NB4 (cell line): ENCODE measurements around the gene RBMX2.

Experiments
- CTCF ChIP-seq: IDR thresholded peaks from one replicate; pipeline ENCODE4 v1.5.1; 2012; ENCODE audit warnings: low read depth, low read length
- MAX ChIP-seq: IDR thresholded peaks from 2 replicates; pipeline ENCODE4 v1.6.1; 2011; ENCODE audit warnings: low read depth, low read length
- POLR2A ChIP-seq: IDR thresholded peaks from 2 replicates; pipeline ENCODE4 v1.6.1; 2011; ENCODE audit warnings: mild to moderate bottlenecking; ENCODE audit not compliant: insufficient read length; ENCODE audit errors: extremely low read depth

GRCh38 chrX:130416785-130417184 is 15.0 kb downstream of the RBMX2 start:
- no peak for TF ChIP-seq CTCF
- TF ChIP-seq POLR2A: no peak
- TF ChIP-seq MAX: no peak
